LNCAP (cell line): ENCODE measurements around the gene GALNTL6.

Experiments used
- TF ChIP-seq, protein P1 (sequence below): fragments of 450-650 bp; IDR thresholded peaks from 2 replicates; pipeline ENCODE4 v1.5.1; 2017; ENCODE audit warnings: mild to moderate bottlenecking

Gene GALNTL6

DNA sequence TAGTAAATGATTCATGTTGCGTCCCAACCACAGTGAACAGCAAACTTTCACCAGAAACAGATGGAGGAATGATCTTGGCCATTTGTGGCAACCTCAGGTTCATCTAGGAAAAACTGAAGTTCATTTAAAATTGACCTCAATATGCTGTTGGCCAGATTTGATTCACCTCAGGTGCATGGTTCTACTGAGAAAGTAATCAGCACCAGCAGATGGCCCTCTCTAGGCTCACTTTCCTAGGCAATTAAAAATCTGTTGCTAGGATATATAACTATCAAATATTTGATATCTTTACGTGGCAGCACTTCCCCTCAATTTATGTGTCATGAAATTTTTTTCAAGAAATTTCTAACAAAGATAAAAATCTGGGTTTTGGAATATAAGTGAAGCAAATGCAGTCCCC lies 344.7 kb downstream of the GALNTL6 start:
- TF ChIP-seq, protein P1, sequence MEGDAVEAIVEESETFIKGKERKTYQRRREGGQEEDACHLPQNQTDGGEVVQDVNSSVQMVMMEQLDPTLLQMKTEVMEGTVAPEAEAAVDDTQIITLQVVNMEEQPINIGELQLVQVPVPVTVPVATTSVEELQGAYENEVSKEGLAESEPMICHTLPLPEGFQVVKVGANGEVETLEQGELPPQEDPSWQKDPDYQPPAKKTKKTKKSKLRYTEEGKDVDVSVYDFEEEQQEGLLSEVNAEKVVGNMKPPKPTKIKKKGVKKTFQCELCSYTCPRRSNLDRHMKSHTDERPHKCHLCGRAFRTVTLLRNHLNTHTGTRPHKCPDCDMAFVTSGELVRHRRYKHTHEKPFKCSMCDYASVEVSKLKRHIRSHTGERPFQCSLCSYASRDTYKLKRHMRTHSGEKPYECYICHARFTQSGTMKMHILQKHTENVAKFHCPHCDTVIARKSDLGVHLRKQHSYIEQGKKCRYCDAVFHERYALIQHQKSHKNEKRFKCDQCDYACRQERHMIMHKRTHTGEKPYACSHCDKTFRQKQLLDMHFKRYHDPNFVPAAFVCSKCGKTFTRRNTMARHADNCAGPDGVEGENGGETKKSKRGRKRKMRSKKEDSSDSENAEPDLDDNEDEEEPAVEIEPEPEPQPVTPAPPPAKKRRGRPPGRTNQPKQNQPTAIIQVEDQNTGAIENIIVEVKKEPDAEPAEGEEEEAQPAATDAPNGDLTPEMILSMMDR: peak; percentile 39

DNA sequence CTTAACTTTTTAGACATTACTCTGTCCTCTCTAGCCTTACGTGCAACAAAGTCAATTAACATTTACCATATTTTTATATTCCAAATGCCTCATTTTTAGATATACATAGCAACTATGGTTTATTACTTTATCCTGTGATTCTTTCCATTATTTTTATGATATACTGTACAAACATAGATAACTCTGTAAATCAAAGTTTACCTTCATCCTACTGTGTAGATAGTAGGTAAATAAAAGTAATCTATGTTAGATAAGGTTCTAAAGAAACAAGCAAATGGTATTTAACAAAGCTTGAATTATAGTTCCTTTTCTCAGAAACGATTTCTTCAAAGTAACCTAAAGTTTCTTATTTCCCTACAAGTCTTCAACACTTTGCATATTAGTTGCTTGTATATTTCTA lies 350.0 kb downstream of the GALNTL6 start:
- TF ChIP-seq, protein P1: no peak

DNA sequence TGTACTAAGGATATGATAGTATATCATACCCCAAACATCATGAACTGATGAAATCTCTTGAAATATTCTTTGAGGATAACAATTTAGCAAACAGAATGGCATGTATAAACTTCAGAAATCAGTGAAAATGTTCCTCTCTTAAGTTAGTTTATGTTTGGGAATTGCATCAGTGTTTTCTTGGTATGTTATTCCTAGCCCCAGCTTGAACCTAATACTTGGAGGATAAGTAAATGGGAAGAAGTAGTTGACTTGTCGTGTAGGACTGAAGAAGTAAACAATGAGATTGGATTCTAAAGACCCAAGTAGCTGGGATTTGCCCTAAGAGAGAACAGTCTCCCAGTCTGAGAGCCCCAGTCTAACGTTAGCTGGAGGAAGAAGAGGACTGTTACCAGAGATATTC lies 355.7 kb downstream of the GALNTL6 start:
- TF ChIP-seq, protein P1: no peak

DNA sequence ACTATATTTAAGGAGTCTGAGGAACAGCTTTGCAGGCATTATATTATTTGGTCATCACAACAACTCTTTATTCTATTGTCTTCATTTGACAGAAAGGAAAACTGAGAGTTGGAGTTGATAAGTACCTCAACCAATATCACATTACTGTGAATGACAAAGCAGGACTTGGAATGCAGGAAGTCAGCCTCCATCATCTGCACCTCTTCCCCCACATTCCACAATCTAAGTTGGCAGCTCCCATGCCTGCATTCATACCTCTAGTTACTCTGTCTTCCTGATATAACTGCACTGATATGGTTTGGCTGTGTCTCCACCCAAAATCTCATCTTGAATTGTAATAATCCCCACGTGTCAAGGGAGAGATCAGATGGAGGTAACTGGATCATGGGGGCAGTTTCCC lies 356.7 kb downstream of the GALNTL6 start:
- TF ChIP-seq, protein P1: no peak

DNA sequence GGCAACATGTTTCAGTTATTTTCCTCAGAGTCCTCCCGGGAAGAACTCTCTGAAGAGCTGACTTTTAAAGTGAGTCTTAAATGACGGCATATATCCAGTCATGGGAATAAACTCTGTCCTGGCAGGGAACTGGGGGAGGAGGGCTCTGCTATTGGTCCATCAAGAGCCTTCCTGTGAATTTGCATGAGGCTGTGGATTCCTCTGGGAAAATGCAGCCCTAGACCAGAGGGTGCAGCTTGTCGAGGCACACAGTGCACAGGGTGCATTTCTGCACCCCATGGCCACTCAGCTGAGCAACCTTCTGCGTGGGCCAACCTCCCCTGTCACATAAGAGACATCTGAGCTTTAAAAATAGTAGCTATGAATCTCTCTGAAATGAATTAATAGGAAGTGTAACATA lies 360.0 kb downstream of the GALNTL6 start:
- TF ChIP-seq, protein P1: no peak

DNA sequence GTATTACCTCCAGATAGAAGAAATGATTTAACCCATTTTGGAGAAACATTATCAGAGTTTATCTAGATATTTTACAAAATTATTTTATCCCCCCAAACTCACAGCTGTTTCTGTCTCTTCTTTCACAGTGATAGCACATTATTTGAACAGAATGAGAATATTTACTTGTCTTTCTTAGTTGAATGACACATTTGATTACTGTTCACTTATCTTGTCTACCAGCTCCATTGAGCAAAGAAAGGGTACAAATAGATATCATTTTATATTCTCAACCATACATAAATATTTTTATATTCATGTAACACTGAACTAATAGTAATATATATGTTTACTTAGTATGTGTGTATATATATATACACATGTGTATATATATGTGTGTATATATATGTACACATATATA lies 364.2 kb downstream of the GALNTL6 start:
- TF ChIP-seq, protein P1: no peak

DNA sequence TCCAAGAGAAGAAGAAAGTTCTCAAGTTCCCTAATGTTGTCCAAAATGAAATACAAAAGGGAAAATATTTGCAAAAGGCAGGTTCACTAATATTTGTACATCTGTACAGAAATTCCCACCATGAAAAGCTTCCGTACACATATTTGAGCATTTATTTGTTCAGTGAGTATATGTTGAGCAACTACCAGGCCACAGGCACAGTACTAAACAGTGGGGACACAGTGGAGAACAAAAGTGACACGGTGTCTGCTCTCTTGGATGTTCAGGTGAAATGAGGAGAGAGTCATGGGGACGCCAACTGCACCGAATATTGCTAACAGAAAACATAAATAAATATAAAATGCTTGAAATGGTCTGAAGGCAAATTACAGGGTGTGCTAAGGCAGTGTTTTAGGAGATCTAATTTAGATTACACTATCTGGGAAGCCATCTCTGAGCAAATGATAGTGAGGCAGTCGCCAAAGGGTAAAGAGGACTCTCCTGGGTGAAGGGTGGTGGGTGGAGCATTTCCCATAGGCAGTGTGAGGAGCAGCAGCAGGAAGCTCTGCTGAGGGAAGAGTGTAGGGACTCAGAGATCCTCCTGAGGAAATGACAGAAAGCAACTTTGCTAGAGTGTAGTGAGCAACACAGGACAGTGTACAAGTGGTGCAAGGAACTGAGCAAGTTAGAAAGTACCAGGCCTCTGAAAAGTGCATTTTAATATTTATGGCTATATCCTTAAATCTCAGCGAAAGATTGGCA lies 375.2 kb downstream of the GALNTL6 start:
- TF ChIP-seq, protein P1: no peak
